ENCODE data around the gene SPAG5. TPM values are rescaled to one million over a fixed set of nuclear protein-coding genes. Genes with fewer than 3 reads are reported as not detected.
"Not testable (repeated sequence)": the region's sequence is repeated elsewhere in the genome, so short reads cannot be mapped to it uniquely, and the experiment has no call there.

SPAG5 gene
- polyA plus RNA-seq, 4 donors, result 33.2 to 60.6 (median 51.5) TPM

DNA sequence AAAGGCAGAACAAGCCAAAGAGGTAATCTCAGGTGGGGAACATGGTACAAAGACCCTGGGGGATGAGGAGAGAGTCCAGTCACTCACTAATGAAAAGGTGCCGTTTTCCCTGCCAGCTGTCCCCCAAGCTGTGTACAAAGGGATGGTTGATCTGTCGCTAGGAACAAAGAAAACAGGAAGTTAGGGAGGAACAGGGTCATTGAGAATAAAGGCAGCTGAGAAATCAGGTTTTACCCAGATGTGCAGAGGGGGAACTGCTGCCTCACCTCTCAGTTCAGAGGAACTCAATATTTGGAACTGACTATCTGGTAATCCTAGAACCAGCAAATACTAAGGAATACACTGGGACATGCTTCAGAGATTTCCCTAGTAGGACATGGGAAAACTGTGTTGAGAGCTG is 13.7 kb upstream of the SPAG5 start:
- DNase-seq (ENCODE audit: low read depth in 4 of 4, low spot score in 3 of 4), result no peak

DNA sequence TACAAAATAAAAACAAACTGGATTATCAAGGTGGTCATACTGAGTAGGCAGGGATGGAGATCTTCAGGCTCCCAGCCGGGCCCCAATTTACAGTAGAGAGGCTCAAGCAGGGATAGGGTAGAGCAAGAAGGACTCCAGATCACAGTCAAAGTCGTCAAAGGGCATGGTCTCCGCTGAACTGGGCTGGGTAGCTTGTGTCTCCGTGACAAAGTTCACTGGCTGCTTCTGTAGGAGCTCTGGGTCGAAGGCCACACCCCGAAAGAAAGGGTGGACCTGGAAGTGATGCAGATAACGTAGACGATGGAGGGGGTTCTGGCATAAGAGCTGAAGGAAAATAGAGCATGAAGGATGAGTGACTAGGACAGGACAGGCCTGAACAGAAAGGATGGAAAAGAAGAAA is 11.6 kb upstream of the SPAG5 start:
- DNase-seq (ENCODE audit: low read depth in 4 of 4, low spot score in 3 of 4), result no peak

DNA sequence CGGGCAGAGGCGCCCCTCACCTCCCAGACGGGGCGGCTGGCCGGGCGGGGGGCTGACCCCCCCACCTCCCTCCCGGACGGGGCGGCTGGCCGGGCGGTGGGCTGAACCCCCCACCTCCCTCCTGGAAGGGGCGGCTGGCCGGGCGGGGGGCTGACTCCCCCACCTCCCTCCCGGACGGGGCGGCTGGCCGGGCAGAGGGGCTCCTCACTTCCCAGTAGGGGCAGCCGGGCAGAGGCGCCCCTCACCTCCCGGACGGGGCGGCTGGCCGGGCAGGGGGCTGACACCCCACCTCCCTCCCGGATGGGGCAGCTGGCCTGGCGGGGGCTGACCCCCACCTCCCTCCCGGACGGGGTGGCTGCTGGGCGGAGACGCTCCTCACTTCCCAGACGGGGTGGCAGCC is 5.2 kb upstream of the SPAG5 start:
- not testable (repeated sequence) for DNase-seq (ENCODE audit: low read depth in 4 of 4, low spot score in 3 of 4)

DNA sequence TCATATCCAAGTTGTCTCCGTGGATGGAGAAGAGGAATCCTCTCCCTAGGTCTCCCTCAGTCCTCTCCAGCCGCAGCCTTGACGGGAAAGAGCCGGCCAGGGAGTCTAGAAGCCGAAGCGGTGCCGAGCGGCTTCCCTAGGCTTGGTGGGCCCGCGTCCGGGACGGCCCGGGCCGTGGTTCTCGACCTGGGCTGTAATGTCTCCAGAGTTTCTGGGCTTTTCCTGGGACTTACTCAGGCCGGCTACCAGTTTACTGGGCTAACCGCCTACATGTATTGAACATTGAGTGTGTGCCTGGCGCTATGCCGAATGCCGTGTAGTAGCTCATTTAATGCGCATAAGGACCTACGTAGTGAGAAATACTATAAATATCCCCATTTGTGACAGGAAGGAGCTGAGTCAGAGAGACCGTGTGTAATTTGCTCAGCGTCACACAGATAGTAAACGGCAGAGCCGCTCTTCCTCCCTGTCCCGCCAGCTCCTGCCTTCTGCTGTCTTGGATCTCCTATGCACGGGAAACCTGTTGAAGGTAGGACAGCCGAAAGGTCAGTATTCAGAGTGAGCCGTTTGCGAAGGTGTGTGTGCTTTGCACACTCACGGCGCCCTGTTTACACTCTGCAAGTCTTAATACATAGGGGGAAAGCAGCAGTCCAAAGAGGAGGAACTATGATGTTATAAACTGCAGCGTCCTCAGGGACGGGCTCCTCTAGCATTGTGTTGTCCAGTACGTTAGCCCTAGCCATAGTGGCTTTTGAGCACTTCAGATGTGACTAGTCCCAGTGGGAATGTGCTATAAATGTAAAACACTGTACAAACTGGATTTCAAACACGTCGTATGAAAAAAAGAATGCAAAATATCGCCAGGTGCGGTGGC is 723 bp upstream of the SPAG5 start:
- DNase-seq (ENCODE audit: low read depth in 4 of 4, low spot score in 3 of 4), result peak in 1 of 4 donors; percentile 32

DNA sequence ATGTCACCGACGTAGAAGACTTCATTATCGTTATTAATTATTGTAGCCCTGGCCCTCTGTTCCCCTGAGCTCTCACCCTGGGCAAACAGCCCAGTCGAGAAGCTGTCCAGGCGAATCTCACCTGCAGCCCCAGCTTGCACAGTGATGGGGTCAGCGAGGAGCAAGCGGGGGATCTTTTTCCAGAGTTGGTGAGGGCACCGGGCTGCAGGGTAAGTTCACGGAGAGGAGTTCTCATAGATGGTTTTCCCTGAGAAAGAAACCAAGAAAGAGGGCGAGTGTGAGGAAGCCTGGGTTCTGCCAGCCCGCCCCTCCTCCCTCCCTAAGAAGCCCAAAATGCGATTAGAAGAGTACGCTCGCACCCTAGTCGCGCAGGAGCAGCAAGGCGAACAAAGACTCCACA is 436 bp downstream of the SPAG5 start:
- DNase-seq (ENCODE audit: low read depth in 4 of 4, low spot score in 3 of 4), result no peak

DNA sequence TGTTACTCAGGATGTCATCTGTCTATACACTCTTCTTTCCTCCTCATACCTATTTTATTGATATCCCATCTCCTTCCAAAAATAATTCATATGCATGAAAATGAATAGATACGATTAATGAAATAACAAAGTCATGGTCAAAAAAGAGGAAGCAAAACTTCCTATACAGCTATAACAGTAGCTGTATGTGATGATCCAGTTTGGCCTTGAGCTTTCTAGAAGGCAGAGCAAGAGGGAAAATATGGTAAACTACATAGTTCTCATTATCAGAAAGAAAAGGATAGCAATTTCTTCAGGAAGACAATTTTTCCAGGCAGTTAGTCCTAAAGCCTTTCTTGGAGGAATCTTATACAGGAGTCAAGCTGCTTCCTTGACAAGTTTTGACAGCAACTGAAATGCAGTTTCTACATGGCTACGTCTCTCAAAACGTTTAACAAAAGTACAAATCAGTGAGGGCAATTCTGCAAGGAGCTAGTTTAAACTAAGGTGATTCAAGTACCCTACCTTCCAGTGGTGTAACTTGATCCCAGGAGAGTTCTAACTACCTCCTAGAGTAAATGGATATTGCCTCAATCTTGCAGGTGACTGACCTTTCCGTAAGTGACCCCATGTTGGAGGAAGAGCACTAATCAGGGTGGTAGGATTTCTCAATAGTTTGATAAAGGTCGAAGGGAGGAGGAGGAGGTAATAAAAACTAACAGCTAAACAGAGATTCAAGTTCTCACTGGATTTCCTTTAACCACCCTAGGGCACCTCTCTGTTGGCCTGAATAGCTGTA is 1.0 kb downstream of the SPAG5 start:
- DNase-seq (ENCODE audit: low read depth in 4 of 4, low spot score in 3 of 4), result no peak

DNA sequence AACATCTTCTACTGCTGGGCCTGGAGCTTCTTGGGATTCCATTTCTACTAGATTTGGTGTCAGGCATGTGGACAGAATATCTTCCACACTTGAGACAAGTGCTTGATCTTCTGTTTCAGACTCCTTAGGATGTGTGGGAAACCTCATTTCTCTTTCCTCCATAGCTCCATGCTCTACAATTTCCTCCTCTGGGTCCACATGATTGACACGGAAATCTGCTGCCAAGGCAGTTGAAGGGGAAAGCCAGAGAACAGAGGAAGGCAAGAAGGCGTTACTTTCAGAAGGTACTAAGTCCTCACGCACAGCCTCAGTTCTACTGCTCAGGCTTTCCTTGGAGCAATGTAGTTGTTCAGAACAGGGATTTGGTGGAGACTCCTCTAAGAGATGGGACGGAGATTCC is 6.6 kb downstream of the SPAG5 start:
- DNase-seq (ENCODE audit: low read depth in 4 of 4, low spot score in 3 of 4), result no peak

DNA sequence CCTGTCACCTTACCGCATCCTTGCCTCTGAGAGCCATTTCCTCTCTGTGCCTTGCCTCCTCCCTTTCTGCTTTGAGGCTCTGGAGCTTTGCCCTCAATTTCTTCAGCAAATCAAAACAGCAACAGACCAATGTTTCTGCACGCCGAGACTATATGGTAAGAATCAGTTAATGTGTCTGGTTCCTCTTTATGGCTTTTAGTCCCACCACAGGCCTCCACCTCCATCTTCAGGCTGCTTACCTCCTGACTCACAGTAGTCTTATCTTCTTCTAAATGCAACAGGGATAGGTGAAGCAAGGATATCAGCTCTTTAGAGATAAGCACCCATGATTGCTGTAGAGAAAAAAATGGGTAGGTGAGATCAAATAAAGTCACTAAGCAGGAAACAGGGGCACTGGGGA is 13.0 kb downstream of the SPAG5 start:
- DNase-seq (ENCODE audit: low read depth in 4 of 4, low spot score in 3 of 4), result no peak

DNA sequence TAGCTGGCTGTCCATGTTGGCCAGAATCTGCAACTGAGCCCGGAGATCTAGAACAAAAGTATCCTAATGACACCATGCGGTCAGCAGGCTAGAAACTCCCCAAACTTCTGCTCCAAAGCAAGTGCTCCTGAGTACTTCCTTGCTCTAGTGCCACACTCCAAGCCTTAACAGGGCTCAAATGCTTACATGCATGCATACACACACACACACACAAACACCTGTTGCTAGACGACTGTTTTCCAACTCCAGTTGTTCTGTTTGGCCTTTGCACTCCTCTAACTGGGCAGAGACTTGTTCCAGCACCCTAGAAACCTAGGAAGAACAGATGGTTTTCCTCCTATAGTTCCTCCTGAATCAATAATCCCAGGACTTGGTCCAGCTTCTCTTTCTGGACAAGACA is 14.4 kb downstream of the SPAG5 start:
- no peak for DNase-seq (ENCODE audit: low read depth in 4 of 4, low spot score in 3 of 4)

DNA sequence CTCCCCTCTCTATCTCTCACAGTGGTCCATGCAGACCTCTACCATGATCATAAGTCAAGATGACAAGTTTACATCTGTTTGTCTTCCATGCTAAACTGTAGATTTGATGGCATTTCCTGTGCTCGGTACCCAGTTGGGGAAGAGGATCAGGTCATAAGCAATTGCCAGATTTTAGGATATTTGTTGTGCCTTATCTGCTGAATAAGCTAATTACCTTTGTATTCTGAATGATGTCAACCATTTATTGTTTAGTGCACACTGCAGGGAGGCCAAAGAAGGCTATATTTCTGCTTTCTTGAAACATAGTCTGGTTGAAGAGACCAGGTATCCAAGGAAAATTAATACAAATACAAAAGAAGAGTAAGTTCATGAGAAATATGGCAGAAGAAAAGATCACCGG is 16.3 kb downstream of the SPAG5 start:
- no peak for DNase-seq (ENCODE audit: low read depth in 4 of 4, low spot score in 3 of 4)

DNA sequence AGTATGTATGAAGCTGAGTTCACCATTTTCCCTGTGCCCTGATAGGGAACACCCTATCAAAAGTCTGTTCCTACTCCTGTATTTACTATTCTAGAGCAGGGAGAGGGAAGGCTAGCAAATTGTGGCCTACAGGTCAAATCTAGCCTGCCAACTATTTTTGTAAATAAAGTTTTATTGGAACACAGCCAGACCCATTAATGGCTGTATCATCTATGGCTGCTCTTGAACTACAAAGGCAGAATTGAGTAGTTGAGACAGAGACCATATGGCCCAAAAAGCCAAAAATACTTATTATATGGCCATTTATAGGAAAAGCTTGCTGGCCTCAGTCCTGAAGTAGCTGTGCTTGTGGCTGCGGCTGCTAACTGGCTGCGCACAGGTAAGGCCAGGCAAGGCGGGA is 17.9 kb downstream of the SPAG5 start:
- DNase-seq (ENCODE audit: low read depth in 4 of 4, low spot score in 3 of 4), result no peak

DNA sequence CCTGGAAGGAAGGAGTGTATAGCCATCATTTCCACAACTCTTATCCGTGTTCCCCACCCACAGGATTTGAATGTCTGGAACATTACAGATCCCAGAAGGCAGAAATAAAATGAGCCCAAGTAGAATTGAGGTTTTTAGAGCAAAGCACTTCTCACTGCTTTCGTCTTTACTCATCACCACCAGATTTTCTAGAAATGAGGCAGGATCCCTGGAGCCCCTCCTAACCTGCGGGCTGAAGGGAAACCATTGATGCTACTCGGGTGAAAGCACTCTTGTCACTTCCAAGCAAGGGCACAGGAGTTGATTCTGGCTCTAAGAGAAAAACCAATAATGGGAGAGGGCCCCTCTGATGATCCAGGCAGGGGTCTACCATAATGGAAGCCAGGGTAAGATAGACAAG is 19.3 kb downstream of the SPAG5 start:
- DNase-seq (ENCODE audit: low read depth in 4 of 4, low spot score in 3 of 4), result no peak

DNA sequence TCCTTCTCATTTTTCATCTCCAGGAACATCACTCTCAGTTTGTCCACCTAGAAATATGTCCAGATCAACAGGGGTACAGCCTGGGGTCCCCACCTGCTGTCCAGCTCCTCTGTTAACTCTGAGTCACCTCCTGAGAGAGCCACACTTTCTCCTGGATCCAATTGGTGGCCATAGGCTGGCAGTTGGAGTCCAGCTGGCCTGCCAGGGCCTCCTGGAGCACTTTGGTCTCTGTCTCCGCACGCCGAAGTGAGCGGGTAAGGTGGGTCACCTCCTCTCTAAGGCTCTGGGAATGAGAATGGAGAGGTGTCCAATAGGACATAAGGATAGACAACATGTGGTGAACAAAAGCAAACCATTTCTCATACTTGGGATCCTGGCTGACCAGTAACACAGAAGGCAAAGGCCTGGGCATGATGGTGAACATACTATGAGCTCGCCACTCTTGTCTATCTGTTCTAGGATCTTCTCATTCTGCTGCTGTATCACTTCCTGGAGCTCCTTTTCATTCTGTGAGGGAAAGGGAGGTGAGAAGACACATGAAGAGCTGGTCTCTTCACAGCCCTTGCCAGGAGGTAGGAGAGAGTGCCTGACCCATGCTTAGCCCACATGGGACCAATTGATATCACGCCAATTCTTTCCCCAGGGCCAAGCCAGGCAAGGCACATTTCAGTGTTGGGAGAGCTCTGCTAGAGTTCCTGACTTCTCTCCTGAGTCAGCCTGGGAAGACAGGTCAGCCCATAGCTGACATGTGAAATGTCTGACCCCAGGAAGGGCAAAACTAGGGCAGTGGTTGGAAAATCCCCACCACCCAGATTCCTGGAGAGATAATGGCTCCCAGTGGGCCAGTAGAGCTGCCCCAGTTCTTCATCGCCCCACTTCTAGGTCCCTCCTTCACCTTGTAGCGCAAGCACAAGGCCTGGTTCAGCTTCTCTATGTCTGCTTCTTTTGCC is 20.3 kb downstream of the SPAG5 start:
- no peak for DNase-seq (ENCODE audit: low read depth in 4 of 4, low spot score in 3 of 4)

DNA sequence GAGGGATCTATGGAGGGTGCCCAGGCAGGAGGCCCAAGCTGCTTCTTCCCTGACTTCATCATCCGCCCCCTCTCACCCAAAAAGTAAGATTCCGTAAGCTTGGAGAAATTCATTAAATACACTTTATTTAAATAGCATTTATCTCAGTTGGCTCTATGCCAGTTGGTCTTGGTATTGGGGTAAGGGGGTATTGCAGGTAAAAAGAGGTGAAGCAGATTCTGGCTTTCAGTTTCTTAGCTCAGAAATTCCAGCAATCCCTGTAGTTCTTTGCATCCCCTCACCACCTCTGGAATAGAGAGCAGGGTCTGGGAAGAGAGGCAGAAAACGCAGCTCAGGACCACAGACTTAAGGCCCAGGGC is 21.4 kb downstream of the SPAG5 start:
- no peak for DNase-seq (ENCODE audit: low read depth in 4 of 4, low spot score in 3 of 4)

DNA sequence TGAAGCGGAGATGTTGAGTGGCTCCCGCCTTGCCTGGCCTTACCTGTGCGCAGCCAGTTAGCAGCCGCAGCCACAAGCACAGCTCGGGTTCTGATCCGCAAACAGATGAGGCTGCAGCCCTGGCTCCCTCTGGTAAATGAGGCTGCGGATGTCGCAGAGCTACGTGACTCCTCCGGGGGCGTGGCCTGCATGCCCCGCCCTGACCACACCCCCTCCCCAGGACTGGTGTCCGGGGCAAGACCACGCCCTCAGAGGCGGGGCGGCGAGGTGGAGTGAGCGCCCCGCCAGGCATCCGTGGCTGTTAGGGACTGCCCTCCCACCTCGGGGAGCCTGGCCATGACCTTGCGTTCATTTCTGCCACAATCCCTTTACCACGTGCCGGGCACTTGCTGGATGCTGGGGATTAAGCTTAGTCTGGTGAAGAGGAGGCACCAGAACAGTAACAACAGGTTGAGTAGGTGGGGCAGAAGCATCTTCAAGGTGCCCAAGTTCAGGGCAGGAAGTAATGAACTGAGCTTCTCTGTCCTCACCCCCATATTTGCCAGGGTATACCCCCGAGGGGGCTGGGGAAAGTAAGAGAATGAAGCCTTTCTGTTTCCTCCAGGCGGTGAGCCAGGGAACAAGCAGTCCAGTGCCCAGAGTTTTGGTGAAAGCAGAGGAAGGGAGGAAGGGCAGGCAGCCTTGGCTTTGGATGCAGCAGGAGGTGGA is 21.9 kb downstream of the SPAG5 start, which contains the start of gene ALDOC:
ALDOC (minus strand) TSS at position 138 of the 708 bp plus-strand sequence. CDS start 1,363 bp downstream, outside the sequence.
- peak in 2 of 4 donors; percentile 75 to 84 for DNase-seq (ENCODE audit: low read depth in 4 of 4, low spot score in 3 of 4)

DNA sequence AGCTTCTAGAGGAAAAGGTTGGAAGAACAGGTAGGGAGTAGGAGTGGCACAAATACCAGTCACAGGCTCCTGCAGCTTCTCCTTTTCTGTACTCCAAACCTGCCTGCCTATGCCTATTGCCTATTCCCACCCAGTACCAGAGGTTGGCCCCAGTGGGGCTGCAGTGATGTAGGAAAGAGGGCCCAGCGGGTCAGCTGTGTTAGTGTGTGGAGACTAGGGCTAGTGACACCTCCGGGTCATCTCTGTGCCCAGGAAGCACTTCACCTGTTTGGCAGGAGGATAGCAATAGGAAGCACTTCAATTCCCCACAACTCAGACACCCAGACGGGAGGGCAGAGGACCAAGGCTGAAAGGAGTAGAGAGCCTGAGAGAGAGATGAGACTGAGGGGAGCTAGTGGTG is 22.8 kb downstream of the SPAG5 start:
- not testable (repeated sequence) for DNase-seq (ENCODE audit: low read depth in 4 of 4, low spot score in 3 of 4)

DNA sequence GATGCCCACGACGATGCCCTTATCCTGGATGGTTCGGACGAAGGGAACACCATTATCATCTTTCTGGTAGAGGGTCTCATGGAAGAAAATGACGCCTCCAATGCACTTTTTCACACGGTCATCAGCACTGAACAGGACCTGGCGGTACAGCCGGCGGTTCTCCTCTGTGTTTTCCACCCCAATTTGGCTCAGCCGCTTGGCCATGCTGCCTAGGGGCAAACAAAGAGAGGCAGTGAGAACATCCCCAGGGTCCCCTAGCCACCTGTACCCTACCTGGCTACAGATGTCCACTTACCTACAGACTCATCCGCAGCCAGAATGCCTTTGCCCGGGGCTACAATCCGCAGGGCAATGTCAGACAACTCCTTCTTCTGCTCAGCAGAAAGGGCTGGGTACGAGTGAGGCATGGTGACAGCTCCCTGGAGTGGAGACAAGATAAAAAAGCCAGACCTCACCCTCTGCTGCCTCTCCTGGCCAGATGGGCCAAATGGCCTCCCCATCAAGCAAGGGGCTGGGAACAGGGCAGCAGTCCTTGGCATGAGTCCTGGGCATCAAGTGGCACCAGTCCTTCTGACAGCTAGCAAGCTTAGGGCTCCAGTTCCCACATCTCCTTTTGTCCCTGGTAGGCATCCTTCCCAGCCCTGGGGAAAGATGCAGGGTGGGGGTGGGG is 23.6 kb downstream of the SPAG5 start:
- DNase-seq (ENCODE audit: low read depth in 4 of 4, low spot score in 3 of 4), result no peak

DNA sequence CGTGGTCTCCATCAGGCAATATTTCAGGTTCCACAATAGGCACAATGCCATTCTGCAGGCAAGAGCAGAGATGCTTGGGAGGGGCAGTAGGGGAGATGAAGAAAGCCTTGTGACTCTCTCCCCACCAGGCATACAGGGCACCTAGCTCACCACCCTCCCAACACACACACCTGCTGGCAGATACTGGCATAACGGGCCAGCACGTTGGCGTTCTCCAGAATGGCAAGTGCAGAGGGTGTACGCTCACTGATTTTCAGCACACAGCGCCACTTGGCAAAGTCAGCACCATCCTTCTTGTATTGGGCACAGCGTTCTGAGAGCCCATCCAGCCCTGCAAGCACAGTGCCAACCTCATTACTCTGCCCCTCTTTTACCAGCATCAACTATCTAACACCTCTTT is 24.3 kb downstream of the SPAG5 start:
- DNase-seq (ENCODE audit: low read depth in 4 of 4, low spot score in 3 of 4), result no peak

DNA sequence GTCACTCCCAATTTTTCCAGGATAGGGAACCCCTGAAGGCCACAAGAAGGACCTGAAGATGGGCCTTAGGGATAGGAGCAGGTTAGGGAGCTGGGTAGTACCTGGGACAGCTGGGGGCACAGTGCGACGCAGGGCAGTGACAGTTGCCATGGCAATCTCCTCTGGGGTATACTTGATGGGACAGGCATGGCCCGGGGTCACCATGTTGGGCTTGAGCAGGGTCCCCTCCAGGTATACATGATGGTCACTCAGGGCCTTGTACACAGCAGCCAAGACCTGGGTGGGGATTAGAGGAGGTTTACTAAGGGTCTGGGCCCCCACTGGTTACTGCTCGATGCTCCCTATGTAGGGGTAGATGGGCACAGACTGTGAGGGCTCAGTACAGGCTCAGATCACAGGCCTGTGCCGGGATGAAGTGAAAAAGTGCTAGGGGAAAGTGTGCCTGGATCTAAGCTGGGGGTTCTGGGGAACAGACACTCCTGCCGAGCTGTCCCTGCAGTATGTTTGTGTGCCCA is 24.8 kb downstream of the SPAG5 start:
- DNase-seq (ENCODE audit: low read depth in 4 of 4, low spot score in 3 of 4), result no peak

Measured in left renal pelvis (tissue), 4 donors.